Bronchial epithelial cell (primary cell): ENCODE data around the gene DLD. TPM values are rescaled to one million over a fixed set of nuclear protein-coding genes. Genes with fewer than 3 reads are reported as not detected.

ENCODE experiments used
- DNase-seq: peaks from one replicate; pipeline ENCODE4 v3.0.0-alpha.2; 2010; ENCODE audit warnings: low read depth
- FAIRE-seq: peaks from 2 replicates; lab custom pipeline; 2011; peaks lifted over from hg19 to GRCh38; lab: Jason Lieb, UNC
- H3K27me3 ChIP-seq: 2 replicates; pipeline ENCODE4 v1.5.1; 2011; ENCODE audit warnings: low read length; ENCODE audit not compliant: control insufficient read depth, insufficient read depth
- H3K36me3 ChIP-seq: 2 replicates; pipeline ENCODE4 v1.5.1; 2011; ENCODE audit warnings: low read length; ENCODE audit not compliant: control insufficient read depth, insufficient read depth
- H3K4me3 ChIP-seq: 2 replicates; pipeline ENCODE4 v1.5.1; 2011; ENCODE audit warnings: mild to moderate bottlenecking, low read depth, low read length, control low read depth
- total RNA-seq: library from RNA; depleted of rRNA; stranded (reverse); fragments of >200 nt; gene quantifications from 2 replicates; pipeline ENCODE4 v1.2.1, GENCODE V29; 2014
- TF ChIP-seq, protein P1 (sequence below): IDR thresholded peaks from 2 replicates; pipeline ENCODE4 v1.5.1; 2011; ENCODE audit warnings: mild to moderate bottlenecking, moderate library complexity, low read length, control low read depth, inconsistent platforms; ENCODE audit not compliant: insufficient read depth, severe bottlenecking

DLD gene
- total RNA-seq, 1 donor from 2014 or later = 43.7 TPM

DNA sequence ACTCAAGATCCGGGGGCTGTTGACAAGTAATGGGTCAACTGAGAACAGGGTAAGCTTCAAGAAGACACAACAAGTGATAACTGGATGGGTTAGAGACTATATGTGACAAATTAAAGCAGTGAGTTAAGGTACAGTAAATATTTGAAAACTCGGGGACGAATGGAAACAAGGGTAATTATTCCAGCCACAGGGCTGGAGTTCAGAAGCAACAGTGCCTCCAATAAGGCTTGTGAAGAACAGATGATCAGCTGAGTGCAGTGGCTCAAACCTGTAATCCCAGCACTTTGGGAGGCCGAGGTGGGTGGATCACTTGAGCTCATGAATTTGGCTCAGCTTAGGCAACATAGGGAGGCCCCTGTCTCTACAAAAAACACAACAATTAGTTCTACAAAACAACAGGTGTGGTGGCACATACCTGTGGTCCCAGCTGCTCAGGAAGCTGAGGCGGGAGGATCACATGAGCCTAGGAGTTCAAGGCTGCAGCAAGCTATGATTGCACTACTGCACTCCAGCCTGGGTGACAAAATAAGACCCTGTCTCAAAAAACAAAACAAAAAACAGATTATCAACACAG, 20.5 kb upstream of the DLD start:
- Histone ChIP-seq H3K27me3 (no peaks in the 10 kb centered on the region), H3K4me3 (no peak overlapping the region), H3K36me3 (no peaks in the 10 kb centered on the region)
- TF ChIP-seq, protein P1, sequence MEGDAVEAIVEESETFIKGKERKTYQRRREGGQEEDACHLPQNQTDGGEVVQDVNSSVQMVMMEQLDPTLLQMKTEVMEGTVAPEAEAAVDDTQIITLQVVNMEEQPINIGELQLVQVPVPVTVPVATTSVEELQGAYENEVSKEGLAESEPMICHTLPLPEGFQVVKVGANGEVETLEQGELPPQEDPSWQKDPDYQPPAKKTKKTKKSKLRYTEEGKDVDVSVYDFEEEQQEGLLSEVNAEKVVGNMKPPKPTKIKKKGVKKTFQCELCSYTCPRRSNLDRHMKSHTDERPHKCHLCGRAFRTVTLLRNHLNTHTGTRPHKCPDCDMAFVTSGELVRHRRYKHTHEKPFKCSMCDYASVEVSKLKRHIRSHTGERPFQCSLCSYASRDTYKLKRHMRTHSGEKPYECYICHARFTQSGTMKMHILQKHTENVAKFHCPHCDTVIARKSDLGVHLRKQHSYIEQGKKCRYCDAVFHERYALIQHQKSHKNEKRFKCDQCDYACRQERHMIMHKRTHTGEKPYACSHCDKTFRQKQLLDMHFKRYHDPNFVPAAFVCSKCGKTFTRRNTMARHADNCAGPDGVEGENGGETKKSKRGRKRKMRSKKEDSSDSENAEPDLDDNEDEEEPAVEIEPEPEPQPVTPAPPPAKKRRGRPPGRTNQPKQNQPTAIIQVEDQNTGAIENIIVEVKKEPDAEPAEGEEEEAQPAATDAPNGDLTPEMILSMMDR = no peak
- no peak for FAIRE-seq
- no peak for DNase-seq

DNA sequence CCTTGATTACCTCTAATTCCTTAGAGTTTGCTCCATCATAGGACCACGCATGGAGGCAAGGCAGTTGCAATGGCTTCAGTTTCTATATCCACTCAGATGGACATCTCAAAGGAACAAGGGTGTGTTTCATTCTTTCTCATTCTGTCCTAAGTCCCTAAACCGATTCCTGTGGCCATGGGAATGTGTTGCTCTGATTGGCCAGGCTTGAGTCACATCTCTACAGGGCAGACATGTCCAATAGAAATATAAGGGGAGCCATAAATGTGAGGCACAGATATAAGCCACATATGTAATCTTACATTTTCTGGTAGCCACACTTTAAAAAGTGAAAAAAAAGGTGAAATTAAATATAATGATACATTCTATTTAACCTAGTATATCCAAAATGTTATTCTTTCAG, 16.9 kb upstream of the DLD start:
- DNase-seq (no peak), FAIRE-seq (no peak)
- no peak overlapping the region for H3K4me3 ChIP-seq
- no peaks in the 10 kb centered on the region for H3K27me3 ChIP-seq
- H3K36me3 ChIP-seq = no peaks in the 10 kb centered on the region
- TF ChIP-seq, protein P1 = no peak

DNA sequence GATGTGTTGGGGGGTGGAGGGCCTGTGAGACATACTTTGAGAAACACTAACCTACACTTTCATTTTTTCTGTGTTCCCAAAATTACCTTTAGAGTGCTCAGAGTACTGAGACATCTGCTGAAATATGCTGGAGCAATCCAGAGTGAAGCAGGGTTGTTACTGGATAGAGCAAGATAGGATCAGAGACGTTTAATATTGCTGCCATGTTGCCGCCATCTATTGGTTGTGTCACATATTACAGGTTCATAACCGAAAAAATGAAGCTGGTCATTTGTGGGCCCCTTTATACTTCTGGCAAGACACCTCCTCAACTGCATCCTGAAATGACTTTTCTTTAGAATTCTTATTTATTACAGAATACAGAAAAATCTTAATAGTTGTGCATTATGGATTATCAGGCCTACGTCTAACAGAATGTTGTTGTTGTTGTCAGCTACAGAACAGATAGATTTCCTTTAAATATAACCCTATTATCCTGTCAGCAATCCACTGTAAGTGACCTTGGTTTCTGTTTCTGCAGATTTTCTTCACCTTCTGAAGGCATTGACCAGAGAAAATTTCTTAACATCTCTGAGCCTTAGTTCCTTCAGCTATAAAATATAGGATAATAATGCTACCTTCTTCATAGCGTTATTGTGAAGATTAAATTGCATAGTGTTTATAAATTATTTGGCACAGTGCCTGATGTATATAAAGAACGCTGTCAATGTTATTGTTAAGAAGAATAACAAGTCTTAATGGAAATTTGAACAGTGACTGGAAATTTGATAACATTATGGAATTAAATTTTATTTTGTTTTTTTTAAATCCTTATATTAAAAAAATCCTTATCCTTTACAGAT, 16.2 kb upstream of the DLD start:
- TF ChIP-seq, protein P1 = peak; percentile 61
- DNase-seq (peak; percentile 57), FAIRE-seq (no peak)
- Histone ChIP-seq H3K4me3 (no peak overlapping the region), H3K36me3 (no peaks in the 10 kb centered on the region), H3K27me3 (no peaks in the 10 kb centered on the region)

DNA sequence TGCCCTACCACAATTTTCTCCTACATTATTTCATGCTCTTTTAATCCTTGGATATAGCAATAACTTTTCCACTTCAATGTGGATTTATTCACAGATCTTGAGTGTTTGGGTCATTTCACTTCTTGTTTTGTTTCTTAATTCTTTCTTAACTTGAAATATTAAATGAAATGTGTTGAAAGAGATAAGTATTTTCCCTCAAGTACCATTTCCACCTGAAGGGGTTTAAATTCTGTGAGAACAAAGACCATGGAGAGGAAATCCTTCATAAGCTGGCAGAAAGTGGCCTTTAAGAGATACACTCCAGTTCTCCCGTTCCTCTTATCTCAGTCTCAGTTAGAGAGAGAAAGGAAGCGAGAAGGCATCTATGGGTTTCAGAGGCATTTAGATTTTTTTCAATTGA, 14.1 kb upstream of the DLD start:
- H3K27me3 ChIP-seq = no peaks in the 10 kb centered on the region
- FAIRE-seq (no peak), DNase-seq (no peak)
- no peak overlapping the region for H3K4me3 ChIP-seq
- TF ChIP-seq, protein P1 = no peak
- H3K36me3 ChIP-seq = no peaks in the 10 kb centered on the region

DNA sequence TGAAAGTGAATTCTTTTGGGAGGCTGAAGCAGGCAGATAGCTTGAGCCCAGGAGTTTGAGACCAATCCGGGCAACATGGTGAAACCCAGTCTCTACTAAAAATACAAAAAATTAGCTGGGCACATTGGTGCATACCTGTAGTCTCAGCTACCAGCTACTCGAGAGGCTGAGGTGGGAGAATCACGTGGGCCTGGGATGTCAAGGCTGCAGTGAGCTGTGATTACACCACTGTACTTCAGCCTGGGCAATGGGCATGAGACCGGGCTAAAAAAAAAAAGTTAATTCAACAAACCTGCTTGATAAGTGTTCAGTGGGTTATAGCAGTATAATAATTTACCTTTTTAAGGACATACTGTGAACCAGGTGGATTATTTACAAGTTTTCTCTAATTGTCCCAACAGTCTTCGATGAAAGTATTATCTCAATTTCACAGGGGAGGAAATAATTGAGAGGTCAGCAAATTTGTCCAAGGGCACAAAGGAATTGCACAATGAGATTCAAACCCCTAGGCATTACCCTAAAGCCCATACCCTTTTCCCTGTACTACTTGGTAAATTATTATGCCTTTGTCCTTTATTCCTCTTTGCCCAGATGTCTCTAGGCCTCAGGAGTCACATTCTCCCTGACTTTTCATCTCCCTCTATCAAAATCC, 13.1 kb upstream of the DLD start:
- FAIRE-seq (no peak), DNase-seq (no peak)
- TF ChIP-seq, protein P1 = no peak
- H3K36me3 ChIP-seq = no peaks in the 10 kb centered on the region
- H3K4me3 ChIP-seq = no peak overlapping the region
- H3K27me3 ChIP-seq = no peaks in the 10 kb centered on the region
